T-helper 1 cell treated with Interleukin-12 subunit alpha and Interleukin-12 subunit beta and Interleukin-4 antibody, amounts not matched to agents 30 ng/mL and 1 ng/mL, for 36 hours (primary cell): ENCODE measurements around the gene APRT. TPM values are rescaled to one million over a fixed set of nuclear protein-coding genes. Genes with fewer than 3 reads are reported as not detected.

Experiments used
- intact Hi-C: fragments of 100-400 bp; cut with micrococcal nuclease; formaldehyde crosslinking; loops from one replicate; pipeline ENCODE4 v1.15.1; 2024
- total RNA-seq: library from RNA; stranded (reverse); gene quantifications from 2 replicates; pipeline ENCODE4 v1.2.3, GENCODE V29; 2022

The APRT gene
- total RNA-seq, 1 donor from 2014 or later: 164 TPM

DNA sequence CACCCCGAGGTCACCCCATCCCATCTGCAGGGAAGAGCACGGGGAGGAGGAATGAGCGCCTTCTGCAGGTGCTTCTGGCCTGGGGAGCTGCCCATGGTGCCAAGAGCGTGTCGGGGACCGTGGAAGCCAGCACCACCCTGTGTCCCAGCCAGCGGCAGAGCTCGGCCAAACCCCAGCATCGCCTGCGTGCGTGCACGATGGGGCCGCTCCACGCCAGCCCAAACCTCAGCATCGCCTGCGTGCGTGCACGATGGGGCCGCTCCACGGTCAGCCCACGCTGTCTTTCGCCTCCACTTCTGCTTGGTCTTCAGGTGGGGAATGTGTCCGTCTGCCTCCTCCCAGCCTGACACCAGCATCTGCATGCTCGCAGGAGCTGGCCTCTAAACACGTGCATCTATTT lies 31.1 kb upstream of the APRT start:
- intact Hi-C loops: no loop called here

- intact Hi-C loops: no loop called here
Measured at GRCh38 chr16:88842308-88842756, 30.6 kb upstream of the APRT start.

DNA sequence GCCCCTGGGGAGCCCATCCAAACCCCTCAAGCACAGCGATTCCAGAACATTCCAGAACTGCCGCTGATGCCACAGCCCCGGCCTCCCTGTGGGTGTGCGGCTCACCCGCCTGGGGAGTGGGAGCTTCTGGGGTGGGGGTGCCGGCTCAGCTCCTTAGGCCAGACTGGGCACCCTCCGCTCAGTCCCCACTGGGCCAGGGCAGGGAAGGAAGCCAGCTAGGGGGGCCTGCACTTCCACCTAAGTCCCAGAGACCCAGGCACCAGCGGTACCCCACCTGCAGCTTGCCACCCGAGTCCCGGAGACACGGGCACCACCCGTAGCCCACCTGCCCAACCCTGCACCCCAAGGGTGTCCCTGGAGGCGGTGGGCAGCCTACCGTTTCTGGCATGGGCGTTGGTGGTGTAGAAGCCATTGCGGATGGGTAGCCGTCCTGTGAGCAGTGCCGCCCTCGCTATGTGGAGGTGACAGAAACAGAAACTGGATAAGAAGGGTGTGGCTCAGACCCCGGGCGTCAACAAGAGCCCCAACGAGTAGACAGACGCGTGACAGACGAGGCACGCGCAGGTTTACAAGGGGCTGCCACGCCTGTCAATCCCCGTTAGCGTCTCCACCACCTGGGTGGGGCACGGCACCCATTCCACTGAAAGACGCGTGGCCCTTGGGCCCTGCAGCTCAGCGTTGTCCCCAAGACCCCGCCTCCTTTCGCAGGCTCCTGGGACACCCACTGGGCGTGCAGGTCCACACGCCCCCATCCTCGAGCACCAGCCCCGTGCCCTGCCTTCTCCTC lies 30.0 kb upstream of the APRT start:
- intact Hi-C loops: no loop called here

DNA sequence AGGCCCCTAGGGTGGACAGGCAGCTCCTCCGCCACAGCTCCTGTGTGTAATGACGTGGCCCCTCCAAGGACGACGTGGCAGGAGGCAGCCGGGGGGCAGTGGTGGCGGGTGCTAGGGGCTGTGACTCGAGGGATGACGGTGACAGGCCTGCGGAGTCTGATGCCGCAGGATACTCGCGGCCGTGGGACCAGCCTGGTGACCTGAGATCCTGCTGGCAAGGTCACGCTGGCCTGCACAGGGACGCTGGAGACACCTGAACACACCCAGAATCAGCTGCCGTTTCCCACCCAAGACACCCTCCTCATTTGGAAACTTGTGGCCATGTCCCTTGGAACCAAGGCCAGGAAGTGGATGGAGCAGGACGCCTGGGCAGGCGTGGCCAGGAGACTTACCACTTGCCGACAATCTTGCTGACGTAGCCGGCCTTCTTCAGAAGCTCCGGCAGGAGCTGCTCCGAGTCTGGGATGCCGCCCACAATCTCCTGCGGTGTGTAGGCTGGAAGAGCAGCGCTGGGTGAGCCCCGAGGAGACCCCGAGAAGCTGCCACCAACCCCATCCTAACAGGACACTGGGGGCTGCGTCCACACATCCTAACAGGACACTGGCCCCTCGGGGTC lies 29.0 kb upstream of the APRT start:
- intact Hi-C loops: no loop called here

- intact Hi-C loops: no loop called here
Measured at GRCh38 chr16:88839745-88840599, 28.2 kb upstream of the APRT start.

DNA sequence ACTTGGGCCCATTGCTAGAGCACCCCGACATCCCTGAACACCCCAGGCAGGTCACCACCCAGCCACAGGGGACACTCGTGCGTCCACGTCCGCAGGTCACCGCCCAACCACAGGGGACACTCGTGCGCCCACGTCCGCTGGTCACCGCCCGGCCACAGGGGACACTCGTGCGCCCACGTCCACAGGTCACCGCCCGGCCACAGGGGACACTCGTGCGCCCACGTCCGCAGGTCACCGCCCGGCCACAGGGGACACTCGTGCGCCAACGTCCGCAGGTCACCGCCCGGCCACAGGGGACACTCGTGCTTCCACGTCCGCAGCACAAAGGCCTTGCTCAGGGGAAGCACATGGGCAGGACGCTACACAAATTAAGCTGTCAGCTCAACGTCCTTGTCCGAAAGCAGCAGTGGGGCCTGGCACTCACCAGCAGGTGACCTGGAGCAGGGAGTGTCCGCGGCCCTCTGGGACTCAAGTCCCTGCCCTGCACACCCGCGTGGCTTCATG lies 27.4 kb upstream of the APRT start:
- intact Hi-C loops: no loop called here

GRCh38 chr16:88838566-88838965 lies 26.8 kb upstream of the APRT start:
- intact Hi-C loops: no loop called here

GRCh38 chr16:88837806-88838205 lies 26.1 kb upstream of the APRT start:
- intact Hi-C loops: no loop called here

DNA sequence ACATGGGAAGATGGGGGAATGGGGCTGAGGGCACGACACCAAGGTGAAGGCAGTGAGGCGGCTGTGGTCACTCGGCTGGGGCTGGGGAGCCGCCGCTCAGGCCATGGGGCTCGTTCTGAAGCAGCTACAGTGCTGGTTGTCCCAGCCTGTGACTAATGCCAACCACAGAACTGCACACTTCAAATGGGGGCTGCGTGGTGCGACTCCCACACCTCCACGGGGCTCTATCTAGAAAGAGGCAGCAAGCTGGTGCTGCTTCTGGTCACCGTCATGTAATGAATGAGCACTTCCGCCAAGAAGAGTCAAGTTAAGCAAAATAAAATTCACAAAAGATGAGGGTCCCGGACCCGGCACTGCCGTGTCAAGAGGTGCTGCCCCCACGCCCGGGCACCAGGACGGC lies 25.1 kb upstream of the APRT start:
- intact Hi-C loops: no loop called here

DNA sequence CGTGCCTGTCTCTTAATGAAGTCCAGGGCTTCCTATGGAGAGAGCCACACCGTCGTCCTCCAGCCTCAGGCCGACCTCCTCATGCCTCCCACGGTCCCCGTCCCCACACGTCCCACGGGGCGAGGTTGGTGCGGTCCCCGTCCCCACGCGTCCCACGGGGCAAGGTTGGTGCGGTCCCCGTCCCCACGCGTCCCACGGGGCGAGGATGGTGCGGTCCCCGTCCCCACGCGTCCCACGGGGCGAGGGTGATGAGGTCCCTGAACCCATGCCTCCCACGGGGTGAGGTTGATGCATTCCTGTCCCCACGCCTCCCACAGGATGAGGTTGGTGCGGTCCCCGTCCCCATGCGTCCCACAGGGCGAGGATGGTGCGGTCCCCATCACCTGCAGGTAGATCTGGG lies 24.1 kb upstream of the APRT start:
- intact Hi-C loops: no loop called here

DNA sequence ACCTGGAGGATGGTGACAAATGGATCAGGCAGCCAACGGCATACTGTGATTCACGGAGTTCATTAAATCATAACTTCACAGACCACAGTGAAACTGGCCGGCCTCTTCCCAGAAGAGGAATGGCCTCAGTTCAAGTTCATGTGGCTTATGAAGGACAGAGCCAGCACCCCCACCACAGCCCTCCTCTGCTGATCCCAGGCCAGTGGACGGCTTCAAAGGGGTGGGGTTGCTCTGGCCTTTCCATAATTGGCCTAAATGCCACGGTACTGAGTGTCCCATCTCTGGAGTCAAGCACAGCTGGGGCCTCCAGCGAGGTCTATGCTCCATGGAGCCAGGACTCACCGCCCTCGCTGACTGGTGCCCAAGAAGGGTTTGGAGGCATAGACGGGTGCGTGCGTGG lies 23.7 kb upstream of the APRT start:
- intact Hi-C loops: no loop called here

DNA sequence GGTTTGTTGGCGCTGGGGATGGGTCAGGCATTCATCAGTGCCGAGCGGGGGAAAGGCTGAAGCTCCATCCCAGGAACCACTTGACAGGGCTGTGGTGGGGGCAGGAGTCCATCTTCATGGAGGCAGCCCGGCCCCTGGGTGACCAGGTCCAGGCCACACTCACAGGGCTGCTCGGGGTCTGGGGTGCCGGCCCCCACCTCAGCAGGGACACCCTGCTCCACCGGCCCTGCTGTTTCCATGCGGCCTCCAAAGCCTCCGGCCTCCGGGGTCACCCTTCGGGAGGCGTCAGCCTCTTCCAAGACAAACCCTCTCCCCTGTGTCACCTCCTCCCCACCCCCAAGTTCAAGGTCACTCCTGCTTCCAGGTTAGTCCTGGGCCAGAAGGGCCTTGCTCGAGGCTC lies 22.9 kb upstream of the APRT start:
- intact Hi-C loops: no loop called here

DNA sequence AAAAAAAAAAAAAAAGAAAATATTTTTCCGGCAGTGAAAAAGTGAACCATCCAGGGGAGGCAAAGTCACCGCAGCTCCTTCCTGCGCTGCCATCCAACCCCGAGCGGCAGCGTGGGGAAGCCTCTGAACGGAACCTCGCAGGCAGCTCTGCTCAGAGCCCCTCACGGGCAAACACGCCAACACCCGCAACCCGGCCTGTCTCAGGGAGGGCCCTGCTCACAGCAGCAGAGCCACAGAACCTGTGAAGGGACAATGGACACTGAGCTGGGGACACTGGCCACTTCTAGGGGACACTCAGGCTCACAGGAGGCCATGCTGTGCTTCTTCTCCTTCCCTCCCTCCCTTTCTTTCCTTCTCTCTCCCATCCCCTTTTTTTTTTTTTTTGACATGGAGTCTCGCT lies 21.4 kb upstream of the APRT start:
- intact Hi-C loops: no loop called here

- intact Hi-C loops: no loop called here
Measured at GRCh38 chr16:88831838-88832237, 20.1 kb upstream of the APRT start.

DNA sequence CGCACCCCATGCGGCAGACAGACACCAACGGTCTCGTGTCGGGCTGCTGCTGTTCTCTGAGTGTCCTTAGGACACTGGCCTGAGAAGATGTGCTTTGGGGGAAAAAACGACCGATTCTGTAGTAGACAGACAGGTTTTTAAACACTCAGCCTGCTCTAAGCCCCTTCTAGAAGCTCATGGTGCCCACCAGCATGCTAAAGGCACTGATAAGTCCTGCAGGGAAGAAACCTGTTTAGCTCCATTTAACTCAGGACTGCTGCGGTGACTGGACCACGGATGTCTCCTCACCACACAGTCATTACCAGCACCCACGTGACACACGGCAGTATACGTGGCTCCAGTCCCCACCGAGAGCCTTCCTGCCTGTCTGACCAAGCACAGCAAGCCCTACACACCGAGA lies 19.1 kb upstream of the APRT start:
- intact Hi-C loops: no loop called here

GRCh38 chr16:88830258-88830657 lies 18.5 kb upstream of the APRT start:
- intact Hi-C loops: no loop called here

GRCh38 chr16:88828711-88829110 lies 17.0 kb upstream of the APRT start:
- intact Hi-C loops: no loop called here

- intact Hi-C loops: no loop called here
Measured at GRCh38 chr16:88827727-88828126, 16.0 kb upstream of the APRT start.

- intact Hi-C loops: no loop called here
Measured at GRCh38 chr16:88826070-88826840, 14.5 kb upstream of the APRT start.

GRCh38 chr16:88825146-88825545 lies 13.4 kb upstream of the APRT start:
- intact Hi-C loops: no loop called here
